ENCODE data around the gene RBFOX2.

GRCh38 chr22:36003972-36004674 is 24.5 kb downstream of the RBFOX2 start:
- TF ChIP-seq CTCF (IDR thresholded peaks at IDR 0.05; ENCODE audit: low read depth, low read length), result no peak
- no peak for TF ChIP-seq EZH2phosphoT487 (IDR thresholded peaks at IDR 0.05; ENCODE audit: low read depth)

All from OCI-LY3 (cell line).